ENCODE measurements around the gene MUC2.

MUC2 gene

GRCh38 chr11:1084561-1085439, 10.1 kb downstream of the MUC2 start:
- Histone ChIP-seq H3K9me3 (replicated peaks in 1 of 2; ENCODE audit: control insufficient read depth in 2 of 2, insufficient read depth in 1 of 2, low read depth in 1 of 2, low read length in 2 of 2) (peaks cover 0 to 1% of the 10 kb centered on the region in 2 donors), H3K14ac (ENCODE audit: low read length) (peak overlapping the region; percentile 100), H2BK12ac (ENCODE audit: low read length) (peak overlapping the region; percentile 22), H3K36me3 (replicated peaks in 1 of 2; ENCODE audit: control insufficient read depth in 2 of 2, insufficient read depth in 2 of 2, low read length in 2 of 2) (no peaks in the 10 kb centered on the region), H2AK5ac (ENCODE audit: low read depth, low read length) (peak overlapping the region; percentile 88), H3K4me1 (ENCODE audit: control insufficient read depth in 2 of 2, insufficient read depth in 1 of 2, low read depth in 1 of 2, low read length in 2 of 2) (no peaks in the 10 kb centered on the region), H3K27ac (replicated peaks; ENCODE audit: low read length) (no peak overlapping the region), H2BK5ac (ENCODE audit: low read length) (peak overlapping the region; percentile 75), H2BK15ac (ENCODE audit: low read length) (peak overlapping the region; percentile 58), H2BK120ac (ENCODE audit: low read depth, low read length) (no peak overlapping the region), H3K79me1 (ENCODE audit: low read depth, low read length) (peaks cover 3% of the 10 kb centered on the region), H3K4me3 (ENCODE audit: low read length in 2 of 2) (no peak overlapping the region), H3K18ac (ENCODE audit: low read length) (peak overlapping the region; percentile 90), H3K4me2 (ENCODE audit: insufficient read depth, low read length, poor library complexity, severe bottlenecking) (no peak overlapping the region), H3K23ac (ENCODE audit: low read depth, low read length, poor library complexity) (peak overlapping the region; percentile 97), H3K27me3 (ENCODE audit: control insufficient read depth in 3 of 3, insufficient read depth in 3 of 3, low read depth in 1 of 3, low read length in 3 of 3) (peaks cover 0 to 8% (median 0%) of the 10 kb centered on the region in 3 experiments), H3K9ac (ENCODE audit: low read depth, low read length, poor library complexity) (peak overlapping the region; percentile 60), H4K91ac (ENCODE audit: low read depth, low read length, poor library complexity) (no peak overlapping the region), H2AFZ (ENCODE audit: low read length) (no peak overlapping the region), H4K8ac (ENCODE audit: low read depth, low read length) (no peak overlapping the region), H3K4ac (ENCODE audit: low read length) (no peak overlapping the region)
- no CpG with 5 or more reads among the region's 49 CpGs for WGBS, 2 donors (ENCODE audit: extremely low coverage in 2 of 2, insufficient read length in 2 of 2, insufficient replicate concordance in 1 of 2)
- no peak for DNase-seq (ENCODE audit: low spot score)

- no CpG with 5 or more reads among the region's 26 CpGs for WGBS, 2 donors (ENCODE audit: extremely low coverage in 2 of 2, insufficient read length in 2 of 2, insufficient replicate concordance in 1 of 2)
- DNase-seq (ENCODE audit: low spot score): no peak
- H2AK5ac ChIP-seq (ENCODE audit: low read depth, low read length): peak overlapping the region; percentile 94
- H2BK12ac ChIP-seq (ENCODE audit: low read length): peak overlapping the region; percentile 84
- H3K23ac ChIP-seq (ENCODE audit: low read depth, low read length, poor library complexity): no peak overlapping the region
- no peak overlapping the region for H3K4me2 ChIP-seq (ENCODE audit: insufficient read depth, low read length, poor library complexity, severe bottlenecking)
- peak overlapping the region; percentile 80 for H3K18ac ChIP-seq (ENCODE audit: low read length)
- no peak overlapping the region for H2AFZ ChIP-seq (ENCODE audit: low read length)
- H2BK15ac ChIP-seq (ENCODE audit: low read length): peak overlapping the region; percentile 75
- H2BK5ac ChIP-seq (ENCODE audit: low read length): peak overlapping the region; percentile 75
- no peaks in the 10 kb centered on the region for H3K36me3 ChIP-seq (replicated peaks in 1 of 2; ENCODE audit: control insufficient read depth in 2 of 2, insufficient read depth in 2 of 2, low read length in 2 of 2)
- no peak overlapping the region for H3K27ac ChIP-seq (replicated peaks; ENCODE audit: low read length)
- H4K8ac ChIP-seq (ENCODE audit: low read depth, low read length): no peak overlapping the region
- H3K4ac ChIP-seq (ENCODE audit: low read length): no peak overlapping the region
- H4K91ac ChIP-seq (ENCODE audit: low read depth, low read length, poor library complexity): no peak overlapping the region
- H3K9me3 ChIP-seq (replicated peaks in 1 of 2; ENCODE audit: control insufficient read depth in 2 of 2, insufficient read depth in 1 of 2, low read depth in 1 of 2, low read length in 2 of 2): peaks cover 0 to 1% of the 10 kb centered on the region in 2 donors
- peaks cover 0 to 8% (median 0%) of the 10 kb centered on the region in 3 experiments for H3K27me3 ChIP-seq (ENCODE audit: control insufficient read depth in 3 of 3, insufficient read depth in 3 of 3, low read depth in 1 of 3, low read length in 3 of 3)
- no peak overlapping the region for H2BK120ac ChIP-seq (ENCODE audit: low read depth, low read length)
- peak overlapping the region in 1 of 2 donors; percentile 41 for H3K4me3 ChIP-seq (ENCODE audit: low read length in 2 of 2)
- peak overlapping the region; percentile 47 for H3K14ac ChIP-seq (ENCODE audit: low read length)
- peaks cover 3% of the 10 kb centered on the region for H3K79me1 ChIP-seq (ENCODE audit: low read depth, low read length)
- no peaks in the 10 kb centered on the region for H3K4me1 ChIP-seq (ENCODE audit: control insufficient read depth in 2 of 2, insufficient read depth in 1 of 2, low read depth in 1 of 2, low read length in 2 of 2)
- H3K9ac ChIP-seq (ENCODE audit: low read depth, low read length, poor library complexity): no peak overlapping the region
Measured at GRCh38 chr11:1085440-1086170, 10.9 kb downstream of the MUC2 start.

- H3K4ac ChIP-seq (ENCODE audit: low read length): no peak overlapping the region
- H2BK12ac ChIP-seq (ENCODE audit: low read length): peak overlapping the region; percentile 90
- H4K91ac ChIP-seq (ENCODE audit: low read depth, low read length, poor library complexity): no peak overlapping the region
- no peaks in the 10 kb centered on the region for H3K36me3 ChIP-seq (replicated peaks in 1 of 2; ENCODE audit: control insufficient read depth in 2 of 2, insufficient read depth in 2 of 2, low read length in 2 of 2)
- H3K4me1 ChIP-seq (ENCODE audit: control insufficient read depth in 2 of 2, insufficient read depth in 1 of 2, low read depth in 1 of 2, low read length in 2 of 2): no peaks in the 10 kb centered on the region
- peaks cover 0 to 8% (median 0%) of the 10 kb centered on the region in 3 experiments for H3K27me3 ChIP-seq (ENCODE audit: control insufficient read depth in 3 of 3, insufficient read depth in 3 of 3, low read depth in 1 of 3, low read length in 3 of 3)
- H2BK15ac ChIP-seq (ENCODE audit: low read length): peak overlapping the region; percentile 75
- no peak overlapping the region for H3K27ac ChIP-seq (replicated peaks; ENCODE audit: low read length)
- H3K9ac ChIP-seq (ENCODE audit: low read depth, low read length, poor library complexity): no peak overlapping the region
- no peak overlapping the region for H3K23ac ChIP-seq (ENCODE audit: low read depth, low read length, poor library complexity)
- no peak overlapping the region for H3K4me3 ChIP-seq (ENCODE audit: low read length in 2 of 2)
- no peak overlapping the region for H3K4me2 ChIP-seq (ENCODE audit: insufficient read depth, low read length, poor library complexity, severe bottlenecking)
- H2AFZ ChIP-seq (ENCODE audit: low read length): no peak overlapping the region
- peak overlapping the region; percentile 61 for H2BK120ac ChIP-seq (ENCODE audit: low read depth, low read length)
- no peak for DNase-seq (ENCODE audit: low spot score)
- H4K8ac ChIP-seq (ENCODE audit: low read depth, low read length): peak overlapping the region; percentile 82
- peaks cover 0 to 7% of the 10 kb centered on the region in 2 donors for H3K9me3 ChIP-seq (replicated peaks in 1 of 2; ENCODE audit: control insufficient read depth in 2 of 2, insufficient read depth in 1 of 2, low read depth in 1 of 2, low read length in 2 of 2)
- peak overlapping the region; percentile 80 for H3K18ac ChIP-seq (ENCODE audit: low read length)
- H3K79me1 ChIP-seq (ENCODE audit: low read depth, low read length): peaks cover 5% of the 10 kb centered on the region
- no CpG with 5 or more reads among the region's 31 CpGs for WGBS, 2 donors (ENCODE audit: extremely low coverage in 2 of 2, insufficient read length in 2 of 2, insufficient replicate concordance in 1 of 2)
- H2BK5ac ChIP-seq (ENCODE audit: low read length): peak overlapping the region; percentile 75
- peak overlapping the region; percentile 82 for H3K14ac ChIP-seq (ENCODE audit: low read length)
- peak overlapping the region; percentile 94 for H2AK5ac ChIP-seq (ENCODE audit: low read depth, low read length)
Measured at GRCh38 chr11:1086171-1087102, 11.8 kb downstream of the MUC2 start.

All from neuronal stem cell (in vitro differentiated cells).